ENCODE data around the gene PCCA. TPM values are rescaled to one million over a fixed set of nuclear protein-coding genes. Genes with fewer than 3 reads are reported as not detected.
A peak's percentile ranks its signal among the peaks of the same experiment; 100 is the strongest.
"Not testable (repeated sequence)": the region's sequence is repeated elsewhere in the genome, so short reads cannot be mapped to it uniquely, and the experiment has no call there.

Gene PCCA
- total RNA-seq, 1 donor from 2014 or later, result 66.8 TPM

- no peak for DNase-seq
- Mint-ChIP-seq H3K36me3 (ENCODE audit: unreplicated experiment) (peaks cover 10% of the 10 kb centered on the region), H3K9me3 (ENCODE audit: unreplicated experiment) (peaks cover 2% of the 10 kb centered on the region), H3K27ac (ENCODE audit: unreplicated experiment) (no peak overlapping the region), H3K27me3 (ENCODE audit: unreplicated experiment) (no peaks in the 10 kb centered on the region), H3K4me3 (ENCODE audit: unreplicated experiment) (no peak overlapping the region), H3K4me1 (ENCODE audit: low read depth, unreplicated experiment) (peaks cover 29% of the 10 kb centered on the region)
- no peak for TF ChIP-seq CTCF (IDR thresholded peaks at IDR 0.05; ENCODE audit: partially characterized antibody, unreplicated experiment)
Measured at GRCh38 chr13:100173203-100173602, 84.3 kb downstream of the PCCA start.

- DNase-seq; H3K4me3 Mint-ChIP-seq (ENCODE audit: unreplicated experiment); H3K27ac Mint-ChIP-seq (ENCODE audit: unreplicated experiment); H3K27me3 Mint-ChIP-seq (ENCODE audit: unreplicated experiment); H3K9me3 Mint-ChIP-seq (ENCODE audit: unreplicated experiment): not testable (repeated sequence)
- H3K36me3 Mint-ChIP-seq (ENCODE audit: unreplicated experiment), result peaks cover 10% of the 10 kb centered on the region
- H3K4me1 Mint-ChIP-seq (ENCODE audit: low read depth, unreplicated experiment), result peaks cover 34% of the 10 kb centered on the region
Measured at GRCh38 chr13:100174455-100174854, 85.6 kb downstream of the PCCA start.

GRCh38 chr13:100175078-100175802, 86.3 kb downstream of the PCCA start:
- Mint-ChIP-seq H3K9me3 (ENCODE audit: unreplicated experiment) (peaks cover 2% of the 10 kb centered on the region), H3K27me3 (ENCODE audit: unreplicated experiment) (no peaks in the 10 kb centered on the region), H3K27ac (ENCODE audit: unreplicated experiment) (peak overlapping the region; percentile 5), H3K4me1 (ENCODE audit: low read depth, unreplicated experiment) (peaks cover 39% of the 10 kb centered on the region), H3K4me3 (ENCODE audit: unreplicated experiment) (peak overlapping the region; percentile 51), H3K36me3 (ENCODE audit: unreplicated experiment) (peaks cover 10% of the 10 kb centered on the region)
- no peak for DNase-seq
- TF ChIP-seq CTCF (IDR thresholded peaks at IDR 0.05; ENCODE audit: partially characterized antibody, unreplicated experiment), result no peak

GRCh38 chr13:100175803-100176182, 86.9 kb downstream of the PCCA start:
- no peak for DNase-seq
- Mint-ChIP-seq H3K9me3 (ENCODE audit: unreplicated experiment) (peaks cover 2% of the 10 kb centered on the region), H3K36me3 (ENCODE audit: unreplicated experiment) (peaks cover 10% of the 10 kb centered on the region), H3K4me3 (ENCODE audit: unreplicated experiment) (peak overlapping the region; percentile 0), H3K27me3 (ENCODE audit: unreplicated experiment) (no peaks in the 10 kb centered on the region), H3K4me1 (ENCODE audit: low read depth, unreplicated experiment) (peaks cover 39% of the 10 kb centered on the region), H3K27ac (ENCODE audit: unreplicated experiment) (peak overlapping the region; percentile 5)
- TF ChIP-seq CTCF (IDR thresholded peaks at IDR 0.05; ENCODE audit: partially characterized antibody, unreplicated experiment), result no peak

GRCh38 chr13:100176801-100177400, 88.0 kb downstream of the PCCA start:
- Mint-ChIP-seq H3K9me3 (ENCODE audit: unreplicated experiment) (peaks cover 4% of the 10 kb centered on the region), H3K36me3 (ENCODE audit: unreplicated experiment) (peaks cover 10% of the 10 kb centered on the region), H3K27me3 (ENCODE audit: unreplicated experiment) (no peaks in the 10 kb centered on the region), H3K27ac (ENCODE audit: unreplicated experiment) (peak overlapping the region; percentile 69), H3K4me3 (ENCODE audit: unreplicated experiment) (peak overlapping the region; percentile 32), H3K4me1 (ENCODE audit: low read depth, unreplicated experiment) (peaks cover 39% of the 10 kb centered on the region)
- no peak for DNase-seq
- no peak for TF ChIP-seq CTCF (IDR thresholded peaks at IDR 0.05; ENCODE audit: partially characterized antibody, unreplicated experiment)

Data from glutamatergic neuron (in vitro differentiated cells).